Measurements from ENCODE around the gene FYCO1. TPM values are rescaled to one million over a fixed set of nuclear protein-coding genes. Genes with fewer than 3 reads are reported as not detected.

FYCO1 gene
- total and polyA plus RNA-seq, 2 experiments from 2014 or later: 6.2 to 13.4 TPM

DNA sequence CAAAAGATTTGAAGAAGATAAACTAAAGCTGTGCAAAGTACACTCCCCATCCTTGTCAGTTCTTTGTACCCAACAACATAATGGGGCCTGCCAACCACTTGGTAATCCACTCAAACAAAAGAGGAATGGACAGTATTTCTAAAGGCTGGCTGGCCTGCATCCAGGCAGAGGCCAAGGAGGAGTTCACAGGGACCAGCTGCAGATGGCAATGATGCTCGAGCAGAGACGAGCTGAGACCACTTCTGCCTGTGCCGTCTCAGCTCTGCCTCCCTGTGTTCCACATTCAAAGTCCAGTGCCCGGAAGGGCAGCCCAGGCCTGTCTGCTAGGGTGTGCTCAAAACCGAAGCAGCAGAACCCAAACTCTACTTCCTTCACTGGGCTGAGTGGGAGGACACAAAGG is 38.0 kb downstream of the FYCO1 start:
- Histone ChIP-seq H3K9me2 (ENCODE audit: insufficient read depth) (no peaks in the 10 kb centered on the region), H3F3A (ENCODE audit: insufficient read depth) (peaks cover 16% of the 10 kb centered on the region; the same call in 1 of the 2 replicates), H4K20me1 (ENCODE audit: insufficient read depth) (no peaks in the 10 kb centered on the region), H2AFZ (no peak overlapping the region), H3K27me3 (replicated peaks; ENCODE audit: insufficient read depth) (no peaks in the 10 kb centered on the region), H3K27ac (no peak overlapping the region), H3K4me3 (no peak overlapping the region), H3K4me2 (ENCODE audit: unreplicated experiment) (no peak overlapping the region), H3K79me2 (ENCODE audit: insufficient read depth) (no peaks in the 10 kb centered on the region), H3K36me3 (ENCODE audit: low read depth) (peaks cover 8% of the 10 kb centered on the region), H3K9me3 (ENCODE audit: low read depth) (no peaks in the 10 kb centered on the region), H3K4me1 (ENCODE audit: insufficient read depth) (peaks cover 13% of the 10 kb centered on the region), H3K9ac (no peak overlapping the region)
- no peak for DNase-seq
- WGBS, 2 experiments (ENCODE audit: low coverage in 1 of 2, low lambda C conversion rate in 2 of 2, missing lambda C conversion rate in 2 of 2): 87 to 91% methylated on average over 5 of the region's 5 CpGs
- in situ Hi-C loops (cut with MboI): no loop called here
- TF ChIP-seq EZH2phosphoT487 (IDR thresholded peaks at IDR 0.05; ENCODE audit: insufficient read depth, low read depth): no peak
- no peak for TF ChIP-seq EZH2 (IDR thresholded peaks at IDR 0.05; ENCODE audit: insufficient read depth, poor library complexity, severe bottlenecking)

- Histone ChIP-seq H3K4me3 (no peak overlapping the region), H3K36me3 (ENCODE audit: low read depth) (peaks cover 3% of the 10 kb centered on the region; the same call in 1 of the 2 replicates), H3K27me3 (replicated peaks; ENCODE audit: insufficient read depth) (no peaks in the 10 kb centered on the region), H4K20me1 (ENCODE audit: insufficient read depth) (no peaks in the 10 kb centered on the region), H3K4me2 (ENCODE audit: unreplicated experiment) (no peak overlapping the region), H3K9me2 (ENCODE audit: insufficient read depth) (no peaks in the 10 kb centered on the region), H3K79me2 (ENCODE audit: insufficient read depth) (no peaks in the 10 kb centered on the region), H2AFZ (no peak overlapping the region), H3F3A (ENCODE audit: insufficient read depth) (peaks cover 16% of the 10 kb centered on the region; the same call in 1 of the 2 replicates), H3K9ac (no peak overlapping the region), H3K27ac (no peak overlapping the region), H3K4me1 (ENCODE audit: insufficient read depth) (peaks cover 13% of the 10 kb centered on the region), H3K9me3 (ENCODE audit: low read depth) (no peaks in the 10 kb centered on the region)
- in situ Hi-C loops (cut with MboI): no loop called here
- 83 to 93% methylated on average over 4 of the region's 4 CpGs for WGBS, 2 experiments (ENCODE audit: low coverage in 1 of 2, low lambda C conversion rate in 2 of 2, missing lambda C conversion rate in 2 of 2)
- no peak for DNase-seq
- TF ChIP-seq EZH2 (IDR thresholded peaks at IDR 0.05; ENCODE audit: insufficient read depth, poor library complexity, severe bottlenecking) (no peak), EZH2phosphoT487 (IDR thresholded peaks at IDR 0.05; ENCODE audit: insufficient read depth, low read depth) (no peak)
Measured at GRCh38 chr3:45955706-45956105, 39.9 kb downstream of the FYCO1 start.

- no peaks in the 10 kb centered on the region for H3K9me3 ChIP-seq (ENCODE audit: low read depth)
- H3K4me2 ChIP-seq (ENCODE audit: unreplicated experiment): no peak overlapping the region
- H3F3A ChIP-seq (ENCODE audit: insufficient read depth): peaks cover 16% of the 10 kb centered on the region; the same call in 1 of the 2 replicates
- H3K4me3 ChIP-seq: no peak overlapping the region
- no peak overlapping the region for H3K27ac ChIP-seq
- TF ChIP-seq EZH2 (IDR thresholded peaks at IDR 0.05; ENCODE audit: insufficient read depth, poor library complexity, severe bottlenecking): no peak
- H3K9me2 ChIP-seq (ENCODE audit: insufficient read depth): no peaks in the 10 kb centered on the region
- no peak for DNase-seq
- no peaks in the 10 kb centered on the region; the same call in 1 of the 2 replicates for H3K36me3 ChIP-seq (ENCODE audit: low read depth)
- H4K20me1 ChIP-seq (ENCODE audit: insufficient read depth): no peaks in the 10 kb centered on the region
- no peaks in the 10 kb centered on the region for H3K79me2 ChIP-seq (ENCODE audit: insufficient read depth)
- no peak overlapping the region for H3K9ac ChIP-seq
- peaks cover 13% of the 10 kb centered on the region for H3K4me1 ChIP-seq (ENCODE audit: insufficient read depth)
- H2AFZ ChIP-seq: no peak overlapping the region
- 95 to 99% methylated on average over 11 of the region's 11 CpGs for WGBS, 2 experiments (ENCODE audit: low coverage in 1 of 2, low lambda C conversion rate in 2 of 2, missing lambda C conversion rate in 2 of 2)
- in situ Hi-C loops (cut with MboI): no loop called here
- no peaks in the 10 kb centered on the region for H3K27me3 ChIP-seq (replicated peaks; ENCODE audit: insufficient read depth)
Measured at GRCh38 chr3:45955017-45955647, 40.5 kb downstream of the FYCO1 start.

GRCh38 chr3:45954306-45954705 is 41.3 kb downstream of the FYCO1 start:
- no peak for DNase-seq
- H3K27me3 ChIP-seq (replicated peaks; ENCODE audit: insufficient read depth): no peaks in the 10 kb centered on the region
- no peaks in the 10 kb centered on the region for H4K20me1 ChIP-seq (ENCODE audit: insufficient read depth)
- no peak overlapping the region for H3K4me2 ChIP-seq (ENCODE audit: unreplicated experiment)
- no peak overlapping the region for H3K4me3 ChIP-seq
- H3K4me1 ChIP-seq (ENCODE audit: insufficient read depth): peaks cover 13% of the 10 kb centered on the region
- H3K36me3 ChIP-seq (ENCODE audit: low read depth): no peaks in the 10 kb centered on the region; the same call in 1 of the 2 replicates
- in situ Hi-C loops (cut with MboI): no loop called here
- no peak overlapping the region for H3K27ac ChIP-seq
- no peaks in the 10 kb centered on the region for H3K9me3 ChIP-seq (ENCODE audit: low read depth)
- H3F3A ChIP-seq (ENCODE audit: insufficient read depth): peaks cover 12% of the 10 kb centered on the region; the same call in 1 of the 2 replicates
- H3K9me2 ChIP-seq (ENCODE audit: insufficient read depth): no peaks in the 10 kb centered on the region
- TF ChIP-seq EZH2phosphoT487 (IDR thresholded peaks at IDR 0.05; ENCODE audit: insufficient read depth, low read depth): no peak
- TF ChIP-seq EZH2 (IDR thresholded peaks at IDR 0.05; ENCODE audit: insufficient read depth, poor library complexity, severe bottlenecking): no peak
- no peaks in the 10 kb centered on the region for H3K79me2 ChIP-seq (ENCODE audit: insufficient read depth)
- WGBS, 2 experiments (ENCODE audit: low coverage in 1 of 2, low lambda C conversion rate in 2 of 2, missing lambda C conversion rate in 2 of 2): 90 to 98% methylated on average over 3 of the region's 3 CpGs
- H3K9ac ChIP-seq: no peak overlapping the region
- no peak overlapping the region for H2AFZ ChIP-seq
